Choroid plexus epithelial cell (primary cell): ENCODE data around the gene RUNX2.

Experiments used
- DNase-seq: peaks from one replicate; pipeline ENCODE4 v3.0.0-alpha.2; 2010; ENCODE audit warnings: low read depth
- H3K4me3 ChIP-seq: 2 replicates; pipeline ENCODE4 v1.5.1; 2011; ENCODE audit warnings: low read depth, mild to moderate bottlenecking, control low read depth, low read length, moderate library complexity
- TF ChIP-seq, protein P1 (sequence below): conservative IDR thresholded peaks from 2 replicates; pipeline ENCODE4 v1.5.1; 2011; ENCODE audit warnings: low read depth, mild to moderate bottlenecking, control low read depth, inconsistent platforms, low read length, moderate library complexity

The RUNX2 gene

GRCh38 chr6:45320349-45320748 lies 7.8 kb upstream of the RUNX2 start:
- DNase-seq, result no peak
- TF ChIP-seq, protein P1, sequence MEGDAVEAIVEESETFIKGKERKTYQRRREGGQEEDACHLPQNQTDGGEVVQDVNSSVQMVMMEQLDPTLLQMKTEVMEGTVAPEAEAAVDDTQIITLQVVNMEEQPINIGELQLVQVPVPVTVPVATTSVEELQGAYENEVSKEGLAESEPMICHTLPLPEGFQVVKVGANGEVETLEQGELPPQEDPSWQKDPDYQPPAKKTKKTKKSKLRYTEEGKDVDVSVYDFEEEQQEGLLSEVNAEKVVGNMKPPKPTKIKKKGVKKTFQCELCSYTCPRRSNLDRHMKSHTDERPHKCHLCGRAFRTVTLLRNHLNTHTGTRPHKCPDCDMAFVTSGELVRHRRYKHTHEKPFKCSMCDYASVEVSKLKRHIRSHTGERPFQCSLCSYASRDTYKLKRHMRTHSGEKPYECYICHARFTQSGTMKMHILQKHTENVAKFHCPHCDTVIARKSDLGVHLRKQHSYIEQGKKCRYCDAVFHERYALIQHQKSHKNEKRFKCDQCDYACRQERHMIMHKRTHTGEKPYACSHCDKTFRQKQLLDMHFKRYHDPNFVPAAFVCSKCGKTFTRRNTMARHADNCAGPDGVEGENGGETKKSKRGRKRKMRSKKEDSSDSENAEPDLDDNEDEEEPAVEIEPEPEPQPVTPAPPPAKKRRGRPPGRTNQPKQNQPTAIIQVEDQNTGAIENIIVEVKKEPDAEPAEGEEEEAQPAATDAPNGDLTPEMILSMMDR, result no peak
- H3K4me3 ChIP-seq, result no peak overlapping the region

- no peak for DNase-seq
Observed at GRCh38 chr6:45323656-45324224, 4.4 kb upstream of the RUNX2 start.

GRCh38 chr6:45326698-45327417 lies 1.3 kb upstream of the RUNX2 start:
- TF ChIP-seq, protein P1, result no peak
- H3K4me3 ChIP-seq, result no peak overlapping the region
- DNase-seq, result no peak

More at GRCh38 chr6:45323656-45324224, 4.4 kb upstream of the RUNX2 start:
- H3K4me3 ChIP-seq, result no peak overlapping the region
- TF ChIP-seq, protein P1, result no peak

DNA sequence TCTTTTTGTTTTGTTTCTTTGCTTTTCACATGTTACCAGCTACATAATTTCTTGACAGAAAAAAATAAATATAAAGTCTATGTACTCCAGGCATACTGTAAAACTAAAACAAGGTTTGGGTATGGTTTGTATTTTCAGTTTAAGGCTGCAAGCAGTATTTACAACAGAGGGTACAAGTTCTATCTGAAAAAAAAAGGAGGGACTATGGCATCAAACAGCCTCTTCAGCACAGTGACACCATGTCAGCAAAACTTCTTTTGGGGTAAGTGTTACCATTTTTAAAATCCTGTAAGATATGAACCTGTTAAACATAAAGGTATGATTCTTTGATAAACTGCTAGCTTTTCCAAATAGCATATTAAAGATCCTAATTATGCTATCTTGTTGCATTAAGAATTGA lies 393 bp downstream of the RUNX2 start:
- TF ChIP-seq, protein P1, result no peak
- H3K4me3 ChIP-seq, result peak overlapping the region; percentile 30
- DNase-seq, result no peak

GRCh38 chr6:45344900-45345299 lies 16.8 kb downstream of the RUNX2 start:
- H3K4me3 ChIP-seq, result no peak overlapping the region
- no peak for DNase-seq
- TF ChIP-seq, protein P1, result no peak

GRCh38 chr6:45350186-45350710 lies 22.1 kb downstream of the RUNX2 start:
- TF ChIP-seq, protein P1, result no peak
- DNase-seq, result peak; percentile 15
- H3K4me3 ChIP-seq, result no peak overlapping the region
